Transverse colon (tissue), 3 donors: ENCODE results near the gene PLCH1.

Experiments
- POLR2A ChIP-seq: fragments of 450-650 bp; IDR thresholded peaks from one replicate; pipeline ENCODE4 v1.6.1; 2016; ENCODE audit warnings: antibody characterized with exemption, mild to moderate bottlenecking, moderate library complexity
- TF ChIP-seq, protein P1 (sequence below), 5 experiments: fragments of 200-600 bp in 3 of 5; fragments of 450-650 bp in 2 of 5; sonication (generic) in 3 of 5; IDR thresholded peaks; 1 replicate in 2 of 5; 2 replicates in 3 of 5; pipeline ENCODE4 v1.5.1; 2016 to 2017; ENCODE audit warnings: antibody characterized with exemption in 5 of 5, inconsistent platforms in 3 of 5, mild to moderate bottlenecking in 2 of 5, moderate library complexity in 1 of 5

- TF ChIP-seq POLR2A: no peak
- TF ChIP-seq, protein P1, sequence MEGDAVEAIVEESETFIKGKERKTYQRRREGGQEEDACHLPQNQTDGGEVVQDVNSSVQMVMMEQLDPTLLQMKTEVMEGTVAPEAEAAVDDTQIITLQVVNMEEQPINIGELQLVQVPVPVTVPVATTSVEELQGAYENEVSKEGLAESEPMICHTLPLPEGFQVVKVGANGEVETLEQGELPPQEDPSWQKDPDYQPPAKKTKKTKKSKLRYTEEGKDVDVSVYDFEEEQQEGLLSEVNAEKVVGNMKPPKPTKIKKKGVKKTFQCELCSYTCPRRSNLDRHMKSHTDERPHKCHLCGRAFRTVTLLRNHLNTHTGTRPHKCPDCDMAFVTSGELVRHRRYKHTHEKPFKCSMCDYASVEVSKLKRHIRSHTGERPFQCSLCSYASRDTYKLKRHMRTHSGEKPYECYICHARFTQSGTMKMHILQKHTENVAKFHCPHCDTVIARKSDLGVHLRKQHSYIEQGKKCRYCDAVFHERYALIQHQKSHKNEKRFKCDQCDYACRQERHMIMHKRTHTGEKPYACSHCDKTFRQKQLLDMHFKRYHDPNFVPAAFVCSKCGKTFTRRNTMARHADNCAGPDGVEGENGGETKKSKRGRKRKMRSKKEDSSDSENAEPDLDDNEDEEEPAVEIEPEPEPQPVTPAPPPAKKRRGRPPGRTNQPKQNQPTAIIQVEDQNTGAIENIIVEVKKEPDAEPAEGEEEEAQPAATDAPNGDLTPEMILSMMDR (IDR thresholded peaks at IDR 0.05): no peak
Measured at GRCh38 chr3:155327871-155328270, 417.0 kb downstream of the PLCH1 start.
